HG03575 (cell line): Measurements from ENCODE around the gene SULT2B1.
A peak's percentile ranks its signal among the peaks of the same experiment; 100 is the strongest.

ENCODE experiments used
- ATAC-seq: cut with Tn5 transposase; IDR thresholded peaks from one replicate; pipeline ENCODE4 v1.9.1; 2021; ENCODE audit not compliant: unreplicated experiment, insufficient number of reproducible peaks, low FRiP score; ENCODE audit errors: extremely low read depth

The SULT2B1 gene

GRCh38 chr19:48615231-48616040, 63.5 kb downstream of the SULT2B1 start:
- ATAC-seq, result no peak

- ATAC-seq, result no peak
Measured at GRCh38 chr19:48616041-48616436, 64.1 kb downstream of the SULT2B1 start.

GRCh38 chr19:48616491-48617056, 64.6 kb downstream of the SULT2B1 start:
- no peak for ATAC-seq

GRCh38 chr19:48617146-48617937, 65.4 kb downstream of the SULT2B1 start:
- ATAC-seq, result no peak

- no peak for ATAC-seq
Measured at GRCh38 chr19:48618278-48618915, 66.4 kb downstream of the SULT2B1 start.

- ATAC-seq, result peak; percentile 58
Measured at GRCh38 chr19:48618916-48619691, 67.1 kb downstream of the SULT2B1 start, which contains the start of the genes RPL18 and SPHK2. Gene RPL18, minus strand, starts transcription at chr19:48619178. Its CDS starts 35 bp downstream, at chr19:48619143. Gene SPHK2, plus strand, starts transcription at chr19:48619506. Its CDS starts 1,009 bp downstream, at chr19:48620515.

GRCh38 chr19:48619692-48620585, 68.0 kb downstream of the SULT2B1 start:
- ATAC-seq, result no peak

GRCh38 chr19:48623556-48624066, 71.6 kb downstream of the SULT2B1 start:
- ATAC-seq, result no peak

GRCh38 chr19:48624067-48624594, 72.2 kb downstream of the SULT2B1 start:
- ATAC-seq, result no peak

GRCh38 chr19:48624791-48625723, 73.1 kb downstream of the SULT2B1 start:
- ATAC-seq, result no peak

- no peak for ATAC-seq
Measured at GRCh38 chr19:48625891-48626327, 73.9 kb downstream of the SULT2B1 start.

GRCh38 chr19:48627201-48627864, 75.4 kb downstream of the SULT2B1 start:
- no peak for ATAC-seq

- no peak for ATAC-seq
Measured at GRCh38 chr19:48627865-48628314, 75.9 kb downstream of the SULT2B1 start.

GRCh38 chr19:48628486-48629296, 76.7 kb downstream of the SULT2B1 start:
- no peak for ATAC-seq

- no peak for ATAC-seq
Measured at GRCh38 chr19:48629297-48629598, 77.3 kb downstream of the SULT2B1 start.
